Neural cell (in vitro differentiated cells): ENCODE data around the gene SMG6. TPM values are rescaled to one million over a fixed set of nuclear protein-coding genes. Genes with fewer than 3 reads are reported as not detected.

Experiments used
- H2AFZ ChIP-seq: fragments of 200-600, 300-800 bp; sonication (generic), shearing (Covaris generic); 2 replicates; pipeline ENCODE4 v1.6.0; 2014; ENCODE audit warnings: low read depth, mild to moderate bottlenecking, antibody characterized with exemption, low read length, moderate library complexity
- H3F3A ChIP-seq: fragments of 200-600 bp; shearing (Covaris generic); 2 replicates; pipeline ENCODE4 v1.6.1; 2016; ENCODE audit warnings: mild to moderate bottlenecking, moderate library complexity, mixed read lengths, antibody characterized with exemption, low read length; ENCODE audit not compliant: insufficient read depth, poor library complexity, severe bottlenecking
- H3K27ac ChIP-seq: fragments of 200-600, 300-800 bp; sonication (generic), shearing (Covaris generic); 2 replicates; pipeline ENCODE4 v1.5.1; 2014; ENCODE audit warnings: mild to moderate bottlenecking, low read length, moderate library complexity
- H3K27me3 ChIP-seq: fragments of 300-800, 200-600 bp; sonication (generic), shearing (Covaris generic); 2 replicates; pipeline ENCODE4 v1.6.0; 2014; ENCODE audit warnings: mild to moderate bottlenecking, low read depth, low read length, moderate library complexity; ENCODE audit not compliant: insufficient read depth
- H3K36me3 ChIP-seq: fragments of 300-800, 200-600 bp; sonication (generic), shearing (Covaris generic); 2 replicates; pipeline ENCODE4 v1.5.1; 2014; ENCODE audit warnings: mild to moderate bottlenecking, antibody characterized with exemption, low read length, moderate library complexity; ENCODE audit not compliant: insufficient read depth
- H3K4me2 ChIP-seq: fragments of 300-800, 200-600 bp; sonication (generic), shearing (Covaris generic); 2 replicates; pipeline ENCODE4 v1.6.0; 2014; ENCODE audit warnings: mild to moderate bottlenecking, low read length
- H3K4me3 ChIP-seq: fragments of 300-800, 200-600 bp; sonication (generic), shearing (Covaris generic); 2 replicates; pipeline ENCODE4 v1.5.1; 2014; ENCODE audit warnings: mild to moderate bottlenecking, low read length, moderate library complexity
- H3K79me2 ChIP-seq: fragments of 200-600 bp; shearing (Covaris generic); replicated peaks from 2 replicates; pipeline ENCODE4 v1.6.0; 2014; ENCODE audit warnings: mild to moderate bottlenecking, low read length, moderate library complexity; ENCODE audit not compliant: insufficient read depth
- H3K9ac ChIP-seq: fragments of 300-800, 200-600 bp; sonication (generic), shearing (Covaris generic); 2 replicates; pipeline ENCODE4 v1.6.1; 2016; ENCODE audit warnings: mild to moderate bottlenecking, low read length, mixed read lengths
- H3K9me2 ChIP-seq: fragments of 200-600 bp; shearing (Covaris generic); 2 replicates; pipeline ENCODE4 v1.6.1; 2016; ENCODE audit warnings: mild to moderate bottlenecking, low read length, mixed read lengths; ENCODE audit not compliant: insufficient read depth
- H3K9me3 ChIP-seq: fragments of 200-600, 300-800 bp; sonication (generic), shearing (Covaris generic); 2 replicates; pipeline ENCODE4 v1.6.1; 2016; ENCODE audit warnings: mild to moderate bottlenecking, mixed run types, low read length, moderate library complexity, mixed read lengths
- H4K20me1 ChIP-seq: fragments of 200-600 bp; shearing (Covaris generic); 2 replicates; pipeline ENCODE4 v1.6.1; 2016; ENCODE audit warnings: mild to moderate bottlenecking, mixed run types; ENCODE audit not compliant: insufficient read depth
- CTCF ChIP-seq: fragments of 450-650 bp; IDR thresholded peaks from 2 replicates; pipeline ENCODE4 v1.5.1; 2014; ENCODE audit warnings: antibody characterized with exemption, mild to moderate bottlenecking, moderate library complexity; ENCODE audit not compliant: poor library complexity, severe bottlenecking
- EP300 ChIP-seq: fragments of 450-650 bp; conservative IDR thresholded peaks from 2 replicates; pipeline ENCODE4 v1.6.1; 2014; ENCODE audit warnings: antibody characterized with exemption, mild to moderate bottlenecking, moderate library complexity; ENCODE audit not compliant: poor library complexity, severe bottlenecking
- EZH2 ChIP-seq: fragments of 200-600, 300-800 bp; shearing (Covaris generic), sonication (generic); IDR thresholded peaks from 2 replicates; pipeline ENCODE4 v1.6.1; 2014; ENCODE audit warnings: antibody characterized with exemption, low read length, borderline replicate concordance, mild to moderate bottlenecking; ENCODE audit not compliant: insufficient read depth, poor library complexity, severe bottlenecking
- MXI1 ChIP-seq: fragments of 450-650 bp; conservative IDR thresholded peaks from 2 replicates; pipeline ENCODE4 v1.6.1; 2014; ENCODE audit warnings: antibody characterized with exemption, mild to moderate bottlenecking; ENCODE audit not compliant: poor library complexity, severe bottlenecking
- POLR2AphosphoS5 ChIP-seq: IDR thresholded peaks from 2 replicates; pipeline ENCODE4 v1.6.1; 2012
- RAD21 ChIP-seq: fragments of 450-650 bp; conservative IDR thresholded peaks from 2 replicates; pipeline ENCODE4 v1.6.1; 2014; ENCODE audit warnings: antibody characterized with exemption, mild to moderate bottlenecking, moderate library complexity
- REST ChIP-seq: IDR thresholded peaks from 2 replicates; pipeline ENCODE4 v1.6.1; 2012; ENCODE audit warnings: borderline replicate concordance
- SMC3 ChIP-seq: fragments of 450-650 bp; conservative IDR thresholded peaks from 2 replicates; pipeline ENCODE4 v1.6.1; 2014; ENCODE audit warnings: antibody characterized with exemption, mild to moderate bottlenecking, moderate library complexity; ENCODE audit not compliant: poor library complexity
- TAF1 ChIP-seq: IDR thresholded peaks from 2 replicates; pipeline ENCODE4 v1.6.1; 2012; ENCODE audit warnings: low read depth
- polyA plus RNA-seq: library from polyadenylated mRNA; depleted of rRNA; stranded (reverse); fragments of >200 nt; gene quantifications from 2 replicates; pipeline ENCODE4 v1.2.3, GENCODE V29; 2014

Gene SMG6
- polyA plus RNA-seq, 1 donor from 2014 or later = 13.9 TPM

- Histone ChIP-seq H3K79me2 (no peaks in the 10 kb centered on the region), H3K27ac (no peak overlapping the region), H3F3A (no peaks in the 10 kb centered on the region), H2AFZ (no peak overlapping the region), H3K9ac (no peak overlapping the region), H3K36me3 (no peaks in the 10 kb centered on the region), H4K20me1 (no peaks in the 10 kb centered on the region), H3K4me3 (no peak overlapping the region), H3K9me3 (no peaks in the 10 kb centered on the region), H3K9me2 (no peaks in the 10 kb centered on the region), H3K27me3 (no peaks in the 10 kb centered on the region), H3K4me2 (no peak overlapping the region)
- no peak for TF ChIP-seq POLR2AphosphoS5
- no peak for TF ChIP-seq MXI1
These were observed 112.4 kb downstream of the SMG6 start for GRCh38 chr17:2191227-2191626.

GRCh38 chr17:2190014-2190413, 113.6 kb downstream of the SMG6 start:
- TF ChIP-seq REST = no peak
- no peak for TF ChIP-seq EP300
- no peak for TF ChIP-seq POLR2AphosphoS5
- TF ChIP-seq SMC3 = no peak
- TF ChIP-seq MXI1 = no peak
- no peak for TF ChIP-seq EZH2
- TF ChIP-seq TAF1 = no peak
- no peak for TF ChIP-seq RAD21
- TF ChIP-seq CTCF = no peak
- H3K9me2 ChIP-seq = no peaks in the 10 kb centered on the region
- H3K9ac ChIP-seq = no peak overlapping the region
- H3K4me2 ChIP-seq = no peak overlapping the region
- H4K20me1 ChIP-seq = no peaks in the 10 kb centered on the region
- H3K79me2 ChIP-seq = no peaks in the 10 kb centered on the region
- H3K4me3 ChIP-seq = no peak overlapping the region
- H3K27me3 ChIP-seq = no peaks in the 10 kb centered on the region
- no peaks in the 10 kb centered on the region for H3K36me3 ChIP-seq
- no peaks in the 10 kb centered on the region for H3K9me3 ChIP-seq
- H2AFZ ChIP-seq = no peak overlapping the region
- no peak overlapping the region for H3K27ac ChIP-seq
- no peaks in the 10 kb centered on the region for H3F3A ChIP-seq
